OCI-M2 (cell line): ENCODE data around the gene ENPP7.

ENCODE experiments used
- DNase-seq: peaks from one replicate; lab custom pipeline; 2025; ENCODE audit not compliant: unreplicated experiment; lab: John Stamatoyannopoulos, UW

Gene ENPP7

GRCh38 chr17:79730437-79730768 lies 340 bp upstream of the ENPP7 start:
- no peak for DNase-seq

- DNase-seq: no peak
Measured at GRCh38 chr17:79732254-79732653, 1.5 kb downstream of the ENPP7 start.

GRCh38 chr17:79732804-79733691 lies 2.3 kb downstream of the ENPP7 start:
- no peak for DNase-seq

- no peak for DNase-seq
Measured at GRCh38 chr17:79733692-79734070, 2.9 kb downstream of the ENPP7 start.

GRCh38 chr17:79735096-79735495 lies 4.4 kb downstream of the ENPP7 start:
- no peak for DNase-seq

- DNase-seq: no peak
Measured at GRCh38 chr17:79737046-79737921, 6.5 kb downstream of the ENPP7 start.

- no peak for DNase-seq
Measured at GRCh38 chr17:79737922-79738578, 7.3 kb downstream of the ENPP7 start.

- DNase-seq: no peak
Measured at GRCh38 chr17:79738643-79739042, 7.9 kb downstream of the ENPP7 start.

GRCh38 chr17:79739148-79740062 lies 8.7 kb downstream of the ENPP7 start:
- no peak for DNase-seq

GRCh38 chr17:79740413-79740812 lies 9.7 kb downstream of the ENPP7 start:
- DNase-seq: no peak

GRCh38 chr17:79741401-79741750 lies 10.6 kb downstream of the ENPP7 start:
- no peak for DNase-seq

- no peak for DNase-seq
Measured at GRCh38 chr17:79741751-79742588, 11.2 kb downstream of the ENPP7 start.

- no peak for DNase-seq
Measured at GRCh38 chr17:79742589-79742918, 11.8 kb downstream of the ENPP7 start.

GRCh38 chr17:79742951-79743476 lies 12.3 kb downstream of the ENPP7 start:
- DNase-seq: no peak

- DNase-seq: no peak
Measured at GRCh38 chr17:79743614-79744013, 12.9 kb downstream of the ENPP7 start.

- no peak for DNase-seq
Measured at GRCh38 chr17:79745641-79746105, 14.9 kb downstream of the ENPP7 start.

GRCh38 chr17:79746889-79747507 lies 16.3 kb downstream of the ENPP7 start:
- no peak for DNase-seq

- no peak for DNase-seq
Measured at GRCh38 chr17:79747508-79748294, 17.0 kb downstream of the ENPP7 start.
